H1 (cell line): Measurements from ENCODE around the gene HNRNPA3. TPM values are rescaled to one million over a fixed set of nuclear protein-coding genes. Genes with fewer than 3 reads are reported as not detected.

Source experiments
- CTCF ChIA-PET: fragments of 300-600 bp; sonication (Branson Sonifier 250); formaldehyde crosslinking; loops from one replicate; lab custom pipeline; 2021; ENCODE audit not compliant: partially characterized antibody; lab: Charles Lee
- POLR2A ChIA-PET: fragments of 300-600 bp; sonication (Branson Sonifier 250); formaldehyde crosslinking; loops from one replicate; lab custom pipeline; 2021; ENCODE audit warnings: inconsistent platforms; ENCODE audit not compliant: partially characterized antibody; lab: Charles Lee
- DNase-seq, 2 experiments: peaks; one replicate each; pipeline versions ENCODE4 v3.0.0 to v3.0.0-alpha.2; 2010 to 2022; ENCODE audit warnings: low spot score in 2 of 2, low read depth in 1 of 2, mixed read lengths in 1 of 2
- FAIRE-seq: peaks from 2 replicates; lab custom pipeline; 2011; peaks lifted over from hg19 to GRCh38; lab: Jason Lieb, UNC
- H2AFZ ChIP-seq: 2 replicates; pipeline ENCODE4 v1.8.1; 2012; ENCODE audit warnings: low read length, inconsistent platforms
- H2AK5ac ChIP-seq: 2 replicates; pipeline ENCODE4 v1.6.1; 2013; ENCODE audit warnings: low read depth, low read length
- H2BK120ac ChIP-seq: replicated peaks from 2 replicates; pipeline ENCODE3; 2013; ENCODE audit warnings: low read depth, low read length, inconsistent platforms
- H2BK12ac ChIP-seq: 2 replicates; pipeline ENCODE4 v1.6.1; 2013; ENCODE audit warnings: low read depth, low read length
- H2BK15ac ChIP-seq: 2 replicates; pipeline ENCODE4 v1.6.1; 2013; ENCODE audit warnings: low read length
- H2BK20ac ChIP-seq: 2 replicates; pipeline ENCODE4 v1.6.1; 2013; ENCODE audit warnings: low read length
- H2BK5ac ChIP-seq: 2 replicates; pipeline ENCODE4 v1.6.1; 2013; ENCODE audit warnings: low read depth, low read length
- H3K14ac ChIP-seq: 2 replicates; pipeline ENCODE4 v1.6.1; 2013; ENCODE audit warnings: inconsistent platforms; ENCODE audit not compliant: insufficient read length
- H3K18ac ChIP-seq: 2 replicates; pipeline ENCODE4 v1.6.1; 2013; ENCODE audit warnings: low read length; ENCODE audit errors: extremely low read depth
- H3K23ac ChIP-seq: 2 replicates; pipeline ENCODE4 v1.6.1; 2013; ENCODE audit warnings: inconsistent platforms; ENCODE audit not compliant: insufficient read length
- H3K23me2 ChIP-seq: 2 replicates; pipeline ENCODE4 v1.6.1; 2013; ENCODE audit warnings: low read depth, low read length
- H3K27ac ChIP-seq: 2 replicates; pipeline ENCODE4 v1.6.1; 2011; ENCODE audit warnings: low read depth, low read length, inconsistent platforms
- H3K27me3 ChIP-seq, 4 experiments: replicated peaks in 1 of 4; 1 replicate in 1 of 4; 2 replicates in 3 of 4; pipeline versions ENCODE4 v1.6.1 to v1.8.1; 2011 to 2013; ENCODE audit warnings: low read length in 3 of 4, mild to moderate bottlenecking in 3 of 4, inconsistent platforms in 2 of 4, mixed read lengths in 2 of 4, moderate library complexity in 1 of 4; ENCODE audit not compliant: control insufficient read depth in 3 of 4, insufficient read depth in 3 of 4; ENCODE audit errors: extremely low read depth in 1 of 4
- H3K36me3 ChIP-seq, 4 experiments: 2 replicates each; pipeline versions ENCODE4 v1.6.1 to v1.8.1; 2011 to 2013; ENCODE audit warnings: mild to moderate bottlenecking in 4 of 4, low read length in 3 of 4, moderate library complexity in 2 of 4, control low read depth in 1 of 4, inconsistent platforms in 1 of 4; ENCODE audit not compliant: insufficient read depth in 4 of 4, control insufficient read depth in 2 of 4
- H3K4ac ChIP-seq: replicated peaks from 2 replicates; pipeline ENCODE3; 2013; ENCODE audit warnings: low read length, low read depth, mixed read lengths, inconsistent platforms; ENCODE audit not compliant: insufficient read length
- H3K4me1 ChIP-seq, 4 experiments: replicated peaks in 1 of 4; 1 replicate in 1 of 4; 2 replicates in 3 of 4; pipeline versions ENCODE4 v1.6.1 to v1.8.1; 2011 to 2013; ENCODE audit warnings: low read length in 3 of 4, inconsistent platforms in 2 of 4, mixed read lengths in 1 of 4; ENCODE audit not compliant: insufficient read depth in 4 of 4, control insufficient read depth in 3 of 4
- H3K4me2 ChIP-seq, 2 experiments: 2 replicates each; pipeline versions ENCODE4 v1.6.1 to v1.8.1; 2011 to 2013; ENCODE audit warnings: low read depth in 2 of 2, low read length in 2 of 2, control low read depth in 1 of 2, inconsistent platforms in 1 of 2, mild to moderate bottlenecking in 1 of 2; ENCODE audit not compliant: insufficient read depth in 1 of 2
- H3K4me3 ChIP-seq, 4 experiments: fragments of 200-600, 300-600 bp in 1 of 4; sonication (generic), shearing (Covaris generic), sonication (Bioruptor Twin) in 1 of 4; 2 replicates each; pipeline versions ENCODE4 v1.5.1 to v1.8.1; 2011 to 2016; ENCODE audit warnings: low read length in 4 of 4, low read depth in 3 of 4, control low read depth in 2 of 4, inconsistent platforms in 2 of 4, mild to moderate bottlenecking in 2 of 4, mixed read lengths in 1 of 4, moderate library complexity in 1 of 4; ENCODE audit not compliant: insufficient read depth in 2 of 4; ENCODE audit errors: extremely low read depth in 1 of 4
- H3K56ac ChIP-seq: replicated peaks from 2 replicates; pipeline ENCODE3; 2013; ENCODE audit warnings: low read depth, mild to moderate bottlenecking, mixed read lengths, low read length, inconsistent platforms; ENCODE audit not compliant: insufficient read length
- H3K79me1 ChIP-seq: 2 replicates; pipeline ENCODE4 v1.6.1; 2013; ENCODE audit warnings: low read depth, low read length, control low read depth
- H3K79me2 ChIP-seq, 2 experiments: 2 replicates each; pipeline versions ENCODE4 v1.6.1 to v1.8.1; 2012 to 2013; ENCODE audit warnings: low read length in 2 of 2, mild to moderate bottlenecking in 2 of 2, inconsistent platforms in 1 of 2; ENCODE audit not compliant: insufficient read depth in 2 of 2, control insufficient read depth in 1 of 2
- H3K9ac ChIP-seq, 4 experiments: replicated peaks in 1 of 4; 1 replicate in 1 of 4; 2 replicates in 3 of 4; pipeline versions ENCODE4 v1.6.1 to v1.8.1; 2011 to 2013; ENCODE audit warnings: low read depth in 3 of 4, low read length in 3 of 4, control low read depth in 2 of 4, mild to moderate bottlenecking in 2 of 4, moderate library complexity in 2 of 4, inconsistent platforms in 1 of 4; ENCODE audit errors: extremely low read depth in 1 of 4
- H3K9me3 ChIP-seq, 2 experiments: 2 replicates each; pipeline versions ENCODE4 v1.6.1 to v1.8.1; 2012 to 2013; ENCODE audit warnings: mild to moderate bottlenecking in 2 of 2, moderate library complexity in 2 of 2, control low read depth in 1 of 2, inconsistent platforms in 1 of 2, low read depth in 1 of 2, low read length in 1 of 2, mixed read lengths in 1 of 2; ENCODE audit not compliant: insufficient read depth in 2 of 2
- H4K20me1 ChIP-seq, 2 experiments: replicated peaks in 1 of 2; 2 replicates each; pipeline versions ENCODE3 to v1.8.1; 2011 to 2013; ENCODE audit warnings: inconsistent platforms in 2 of 2, low read length in 2 of 2, mild to moderate bottlenecking in 1 of 2; ENCODE audit not compliant: insufficient read depth in 2 of 2, control insufficient read depth in 1 of 2
- H4K5ac ChIP-seq: 2 replicates; pipeline ENCODE4 v1.6.1; 2013; ENCODE audit warnings: low read length, low read depth, mixed read lengths, inconsistent platforms; ENCODE audit not compliant: insufficient read length
- H4K8ac ChIP-seq: 2 replicates; pipeline ENCODE4 v1.8.0; 2013; ENCODE audit warnings: mild to moderate bottlenecking, moderate library complexity, low read length, inconsistent platforms; ENCODE audit not compliant: insufficient read depth; ENCODE audit errors: extremely low read depth
- H4K91ac ChIP-seq: replicated peaks from 2 replicates; pipeline ENCODE3; 2013; ENCODE audit warnings: low read length, mixed read lengths, inconsistent platforms; ENCODE audit not compliant: insufficient read length
- EZH2 ChIP-seq: fragments of 200-600 bp; sonication (generic); IDR thresholded peaks from 2 replicates; pipeline ENCODE4 v1.7.1; 2012; ENCODE audit warnings: low read depth, mild to moderate bottlenecking, moderate library complexity, low read length, inconsistent platforms; ENCODE audit not compliant: severe bottlenecking
- KDM1A ChIP-seq: fragments of 200-600, 300-600 bp; sonication (generic); IDR thresholded peaks from 2 replicates; pipeline ENCODE4 v1.7.1; 2016; ENCODE audit warnings: mild to moderate bottlenecking, low read length, borderline replicate concordance
- KDM4A ChIP-seq: IDR thresholded peaks from one replicate; pipeline ENCODE4 v1.7.1; 2012; ENCODE audit warnings: low read depth, mild to moderate bottlenecking, moderate library complexity, low read length, inconsistent platforms; ENCODE audit not compliant: severe bottlenecking
- POLR2AphosphoS5 ChIP-seq: IDR thresholded peaks from 2 replicates; pipeline ENCODE4 v1.6.1; 2011; ENCODE audit warnings: low read depth, low read length
- SIX5 ChIP-seq: IDR thresholded peaks from 2 replicates; pipeline ENCODE4 v1.6.1; 2011; ENCODE audit warnings: mild to moderate bottlenecking, low read depth, low read length
- ZNF274 ChIP-seq: IDR thresholded peaks from 2 replicates; pipeline ENCODE4 v1.7.0; 2012; ENCODE audit warnings: low read length, borderline replicate concordance; ENCODE audit errors: extremely low read depth
- WGBS, 2 experiments: shearing (Covaris generic) in 1 of 2; methylation state at CpG; one replicate each; pipeline versions ENCODE4 v1.1.6 to v1.1.7; 2013 to 2015; ENCODE audit warnings: low lambda C conversion rate in 2 of 2, mixed read lengths in 2 of 2, inconsistent platforms in 1 of 2, low coverage in 1 of 2, missing lambda C conversion rate in 1 of 2; ENCODE audit not compliant: insufficient replicate concordance in 2 of 2, insufficient coverage in 1 of 2, insufficient read length in 1 of 2; ENCODE audit errors: extremely low coverage in 1 of 2, missing lambda C conversion rate in 1 of 2; 5-methylcytosine and 5-hydroxymethylcytosine counted together
- polyA plus RNA-seq, 7 experiments: library from polyadenylated mRNA; depleted of rRNA in 3 of 7; stranded (reverse) in 5 of 7; unstranded in 2 of 7; fragments of >200 nt in 5 of 7; fragments of 200-250 nt in 2 of 7; gene quantifications; 1 replicate in 5 of 7; 2 replicates in 1 of 7; 4 replicates in 1 of 7; pipeline versions ENCODE4 v1.2.1 to v1.2.3, GENCODE V29; 2011 to 2013; ENCODE audit warnings: missing spikeins in 2 of 7, mixed read lengths in 2 of 7
- total RNA-seq: library from RNA; stranded (reverse); fragmentation: NEBNext Ultra II Directional; extraction: Animal tissue kit (Norgen Biotek cat#: 25700); gene quantifications from 2 replicates; pipeline ENCODE4 v1.2.1, GENCODE V29; 2021

The HNRNPA3 gene
- total and polyA plus RNA-seq, 2 of the 8 experiments (the other 6 are each of a cell fraction or from before 2014, with no cell fraction given), result 66.1 to 408 TPM

GRCh38 chr2:177242121-177242987 is 29.8 kb downstream of the HNRNPA3 start:
- H2BK120ac ChIP-seq, result no peak overlapping the region
- peaks cover 2 to 9% of the 10 kb centered on the region in 2 experiments for H4K20me1 ChIP-seq
- no peak overlapping the region for H2AFZ ChIP-seq
- no peaks in the 10 kb centered on the region for H3K36me3 ChIP-seq
- H3K4ac ChIP-seq, result no peak overlapping the region
- no peak overlapping the region for H3K9ac ChIP-seq
- H3K79me1 ChIP-seq, result peaks cover 12% of the 10 kb centered on the region
- no peak overlapping the region for H3K56ac ChIP-seq
- DNase-seq, result no peak
- no peak overlapping the region for H4K91ac ChIP-seq
- H3K27me3 ChIP-seq, result no peaks in the 10 kb centered on the region
- no peak overlapping the region for H4K5ac ChIP-seq
- H2BK20ac ChIP-seq, result no peak overlapping the region
- H3K4me3 ChIP-seq, result no peak overlapping the region
- 86% methylated on average over 5 of the region's 5 CpGs; no CpG with 5 or more reads in 1 of the 2 experiments for WGBS, 2 experiments
- H3K23ac ChIP-seq, result no peak overlapping the region
- CTCF ChIA-PET, result interaction anchor here (1.0 to 1.5 kb wide), 2 partner anchors 12 to 174 kb away, joined by 3 to 9 read pairs; no protein-coding TSS in a partner anchor
- H2BK12ac ChIP-seq, result no peak overlapping the region
- no peak for FAIRE-seq
- no peak overlapping the region for H3K4me2 ChIP-seq
- peaks cover 2 to 9% (median 5%) of the 10 kb centered on the region in 4 experiments; a peak in 5 of 7 replicates for H3K4me1 ChIP-seq
- no peak overlapping the region for H2BK5ac ChIP-seq
- no peaks in the 10 kb centered on the region for H3K9me3 ChIP-seq
- H3K14ac ChIP-seq, result no peak overlapping the region
- peaks cover 7 to 92% of the 10 kb centered on the region in 2 experiments for H3K79me2 ChIP-seq
- H2BK15ac ChIP-seq, result no peak overlapping the region
- H3K18ac ChIP-seq, result no peak overlapping the region
- no peak overlapping the region for H2AK5ac ChIP-seq
- POLR2A ChIA-PET, result interaction anchor here (2.1 kb wide), 1 partner anchor 13 kb away, joined by 8 read pairs; no protein-coding TSS in a partner anchor
- no peak overlapping the region for H4K8ac ChIP-seq
- 0 out of 2 replicates have a peak, but pooled peaks cover 1% of the 10 kb centered on the region for H3K23me2 ChIP-seq
- H3K27ac ChIP-seq, result no peak overlapping the region
- no peak for TF ChIP-seq SIX5
- TF ChIP-seq ZNF274, result no peak
- TF ChIP-seq KDM1A, result no peak
- TF ChIP-seq KDM4A, result no peak
- no peak for TF ChIP-seq POLR2AphosphoS5
- no peak for TF ChIP-seq EZH2
